ENCODE data around the gene WHRN. TPM values are rescaled to one million over a fixed set of nuclear protein-coding genes. Genes with fewer than 3 reads are reported as not detected.

WHRN gene
- total and polyA plus RNA-seq, 7 experiments from 2014 or later, result 0.12 to 24.0 (median 2.5) TPM; not detected in 1

DNA sequence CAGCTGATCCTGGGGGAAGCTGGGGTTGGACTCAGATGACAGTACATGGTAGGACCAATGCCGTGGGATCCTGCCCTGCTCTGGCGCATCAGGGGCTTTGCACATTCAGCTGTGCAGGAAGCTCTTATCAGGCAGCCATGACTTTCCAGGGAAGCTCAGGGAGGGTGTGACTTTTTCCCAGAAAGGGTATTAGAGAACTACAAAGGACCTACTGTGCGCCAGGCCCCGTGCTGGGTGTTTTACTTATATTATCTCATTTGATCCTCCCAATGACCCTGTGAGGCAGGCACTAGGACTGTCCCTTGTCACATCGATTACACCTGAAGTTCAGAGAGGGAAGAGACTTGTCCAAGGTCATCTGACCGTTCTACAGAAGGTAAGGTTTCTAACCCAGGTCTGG, 93.8 kb downstream of the WHRN start:
- Mint-ChIP-seq H3K4me3 (no peak overlapping the region), H3K4me1 (peaks cover 0 to 5% (median 0%) of the 10 kb centered on the region in 7 donors), H3K27ac (peak overlapping the region in 1 of 9 donors; percentile 41), H3K27me3 (no peaks in the 10 kb centered on the region), H3K9me3 (no peaks in the 10 kb centered on the region), H3K36me3 (no peaks in the 10 kb centered on the region)
- ChIA-PET POLR2A (no interaction called here), CTCF (interaction anchor here (7.2 kb wide), 1 partner anchor 242 kb away, joined by 141 read pairs; no protein-coding TSS in a partner anchor)
- Histone ChIP-seq H3K27me3 (ENCODE audit: control insufficient read depth in 2 of 2, insufficient read depth in 2 of 2, low read length in 2 of 2) (no peaks in the 10 kb centered on the region), H3K36me3 (ENCODE audit: control insufficient read depth in 2 of 3, insufficient read depth in 3 of 3, low read length in 3 of 3) (no peaks in the 10 kb centered on the region), H3K27ac (ENCODE audit: low read depth, low read length) (no peak overlapping the region), H3K4me1 (ENCODE audit: control insufficient read depth in 2 of 2, insufficient read depth in 2 of 2, low read length in 2 of 2) (no peaks in the 10 kb centered on the region), H3K4me3 (ENCODE audit: low read length) (no peak overlapping the region), H3K9me3 (ENCODE audit: control insufficient read depth in 2 of 3, low read length in 3 of 3) (no peaks in the 10 kb centered on the region)
- ATAC-seq, result no peak
- DNase-seq, result no peak
- intact Hi-C loops (cut with micrococcal nuclease), result no loop called here

DNA sequence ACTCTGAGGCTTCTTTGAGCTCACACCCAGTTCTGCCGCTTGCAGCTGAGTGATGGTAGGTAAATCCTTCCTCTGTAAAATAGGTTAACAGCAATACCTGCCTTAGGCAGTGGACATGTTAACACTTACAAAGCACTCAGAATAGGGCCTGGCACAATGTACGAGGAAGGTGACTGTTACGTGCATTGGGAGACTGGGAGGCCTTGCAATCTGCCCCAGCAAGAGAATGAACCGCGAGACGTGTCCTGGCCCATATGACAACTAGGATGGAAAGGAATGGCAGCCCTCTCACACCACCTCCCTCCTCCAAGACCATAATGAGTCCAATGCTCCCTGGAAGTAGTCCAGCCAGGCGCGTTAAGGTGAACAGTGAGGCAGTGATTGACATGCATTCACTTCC, 94.4 kb downstream of the WHRN start:
- Histone ChIP-seq H3K9me3 (ENCODE audit: control insufficient read depth in 2 of 3, low read length in 3 of 3) (no peaks in the 10 kb centered on the region), H3K27ac (ENCODE audit: low read depth, low read length) (no peak overlapping the region), H3K4me3 (ENCODE audit: low read length) (no peak overlapping the region), H3K4me1 (ENCODE audit: control insufficient read depth in 2 of 2, insufficient read depth in 2 of 2, low read length in 2 of 2) (peaks cover 0 to 2% of the 10 kb centered on the region in 2 donors), H3K27me3 (ENCODE audit: control insufficient read depth in 2 of 2, insufficient read depth in 2 of 2, low read length in 2 of 2) (no peaks in the 10 kb centered on the region), H3K36me3 (ENCODE audit: control insufficient read depth in 2 of 3, insufficient read depth in 3 of 3, low read length in 3 of 3) (no peaks in the 10 kb centered on the region)
- Mint-ChIP-seq H3K27me3 (no peaks in the 10 kb centered on the region), H3K27ac (peak overlapping the region in 1 of 9 donors; percentile 55), H3K4me1 (peaks cover 0 to 5% (median 0%) of the 10 kb centered on the region in 7 donors), H3K36me3 (no peaks in the 10 kb centered on the region), H3K4me3 (no peak overlapping the region), H3K9me3 (no peaks in the 10 kb centered on the region)
- CTCF ChIA-PET, result interaction anchor here (7.2 kb wide), 1 partner anchor 243 kb away, joined by 141 read pairs; no protein-coding TSS in a partner anchor
- intact Hi-C loops (cut with micrococcal nuclease), result no loop called here
- POLR2A ChIA-PET, result no interaction called here
- ATAC-seq (no peak), DNase-seq (no peak)

DNA sequence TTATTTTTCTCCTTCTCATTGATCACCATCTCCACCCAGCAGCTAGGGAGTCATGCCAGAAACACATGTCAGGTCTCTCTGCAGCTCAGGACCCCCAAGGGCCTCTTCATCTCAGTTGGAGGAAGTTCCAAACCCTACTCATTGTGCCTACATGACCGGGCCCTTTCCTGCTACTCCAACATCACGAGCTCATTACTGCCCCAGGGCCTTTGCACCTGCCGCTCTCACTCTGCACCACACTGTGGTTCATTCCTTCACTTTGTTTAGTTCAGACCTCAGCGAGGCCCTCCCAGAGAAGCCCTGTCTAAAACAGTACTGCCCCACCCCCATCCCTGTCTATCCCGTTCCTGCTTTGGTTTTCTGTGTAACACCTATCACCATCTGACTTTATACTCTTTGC, 95.4 kb downstream of the WHRN start:
- Mint-ChIP-seq H3K4me1 (peaks cover 6 to 10% (median 6%) of the 10 kb centered on the region in 7 donors), H3K27me3 (no peaks in the 10 kb centered on the region), H3K9me3 (no peaks in the 10 kb centered on the region), H3K27ac (peak overlapping the region in 2 of 9 donors; percentile 8 to 28), H3K36me3 (no peaks in the 10 kb centered on the region), H3K4me3 (no peak overlapping the region)
- DNase-seq, result no peak
- H3K36me3 ChIP-seq (ENCODE audit: control insufficient read depth in 2 of 3, insufficient read depth in 3 of 3, low read length in 3 of 3), result no peaks in the 10 kb centered on the region
- intact Hi-C loops (cut with micrococcal nuclease), result loop anchor here in 1 of 2 donors (5.0 kb wide), 4 partner anchors 77 to 1112 kb away; no protein-coding TSS in a partner anchor
- H3K27ac ChIP-seq (ENCODE audit: low read depth, low read length), result no peak overlapping the region
- H3K4me3 ChIP-seq (ENCODE audit: low read length), result no peak overlapping the region
- H3K4me1 ChIP-seq (ENCODE audit: control insufficient read depth in 2 of 2, insufficient read depth in 2 of 2, low read length in 2 of 2), result peaks cover 4 to 11% of the 10 kb centered on the region in 2 donors
- no peaks in the 10 kb centered on the region for H3K9me3 ChIP-seq (ENCODE audit: control insufficient read depth in 2 of 3, low read length in 3 of 3)
- CTCF ChIA-PET, result interaction anchor here (0.6 to 7.2 kb wide), 2 partner anchors 41 to 244 kb away, joined by 3 to 141 read pairs; no protein-coding TSS in a partner anchor
- POLR2A ChIA-PET, result no interaction called here
- no peaks in the 10 kb centered on the region for H3K27me3 ChIP-seq (ENCODE audit: control insufficient read depth in 2 of 2, insufficient read depth in 2 of 2, low read length in 2 of 2)
- no peak for ATAC-seq

DNA sequence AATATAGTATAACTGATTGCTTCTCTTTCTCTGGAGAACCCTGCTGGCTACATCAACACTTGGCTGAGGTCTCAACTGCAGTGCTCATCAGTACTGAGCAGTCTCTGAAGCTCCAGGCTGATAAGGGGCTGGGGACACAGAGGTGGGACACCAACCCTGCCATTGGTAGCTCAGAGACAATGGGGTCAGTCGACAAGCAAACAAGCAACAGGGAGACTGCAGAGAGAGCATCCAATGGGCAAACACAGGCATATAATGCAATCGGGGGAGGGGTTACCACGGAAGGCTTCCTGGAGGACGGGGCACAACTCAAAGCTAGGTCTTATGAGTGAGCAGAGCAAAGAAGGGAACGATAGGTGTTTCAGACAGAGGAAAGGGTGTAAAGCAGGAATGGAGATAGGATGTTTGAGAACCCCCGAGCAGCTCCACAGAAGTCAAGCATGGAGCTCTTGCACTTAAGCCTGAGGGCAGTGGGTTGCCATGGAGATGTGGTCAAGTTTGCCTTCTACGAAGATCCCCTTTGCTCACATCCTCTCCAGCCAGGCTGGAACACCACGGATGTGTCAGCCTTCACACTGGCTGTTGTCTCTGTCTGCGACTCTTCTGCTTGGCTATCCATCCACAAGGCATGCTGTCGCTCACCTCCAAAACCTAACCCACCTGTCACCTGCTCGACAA, 96.0 kb downstream of the WHRN start:
- Mint-ChIP-seq H3K27me3 (no peaks in the 10 kb centered on the region), H3K9me3 (no peaks in the 10 kb centered on the region), H3K36me3 (no peaks in the 10 kb centered on the region), H3K4me3 (no peak overlapping the region), H3K4me1 (peaks cover 6 to 10% (median 6%) of the 10 kb centered on the region in 7 donors), H3K27ac (peak overlapping the region in 1 of 9 donors; percentile 28)
- Histone ChIP-seq H3K4me3 (ENCODE audit: low read length) (no peak overlapping the region), H3K36me3 (ENCODE audit: control insufficient read depth in 2 of 3, insufficient read depth in 3 of 3, low read length in 3 of 3) (no peaks in the 10 kb centered on the region), H3K4me1 (ENCODE audit: control insufficient read depth in 2 of 2, insufficient read depth in 2 of 2, low read length in 2 of 2) (peaks cover 4 to 11% of the 10 kb centered on the region in 2 donors), H3K27ac (ENCODE audit: low read depth, low read length) (no peak overlapping the region), H3K9me3 (ENCODE audit: control insufficient read depth in 2 of 3, low read length in 3 of 3) (no peaks in the 10 kb centered on the region), H3K27me3 (ENCODE audit: control insufficient read depth in 2 of 2, insufficient read depth in 2 of 2, low read length in 2 of 2) (no peaks in the 10 kb centered on the region)
- ChIA-PET CTCF (interaction anchor here (0.6 to 7.2 kb wide), 4 partner anchors 42 to 244 kb away, joined by 3 to 141 read pairs (median 6); no protein-coding TSS in a partner anchor), POLR2A (interaction anchor here (0.9 kb wide), 1 partner anchor 24 kb away, joined by 3 read pairs; no protein-coding TSS in a partner anchor)
- intact Hi-C loops (cut with micrococcal nuclease), result loop anchor here in 1 of 2 donors (5.0 kb wide), 4 partner anchors 78 to 1113 kb away; no protein-coding TSS in a partner anchor
- ATAC-seq, result no peak
- no peak for DNase-seq

DNA sequence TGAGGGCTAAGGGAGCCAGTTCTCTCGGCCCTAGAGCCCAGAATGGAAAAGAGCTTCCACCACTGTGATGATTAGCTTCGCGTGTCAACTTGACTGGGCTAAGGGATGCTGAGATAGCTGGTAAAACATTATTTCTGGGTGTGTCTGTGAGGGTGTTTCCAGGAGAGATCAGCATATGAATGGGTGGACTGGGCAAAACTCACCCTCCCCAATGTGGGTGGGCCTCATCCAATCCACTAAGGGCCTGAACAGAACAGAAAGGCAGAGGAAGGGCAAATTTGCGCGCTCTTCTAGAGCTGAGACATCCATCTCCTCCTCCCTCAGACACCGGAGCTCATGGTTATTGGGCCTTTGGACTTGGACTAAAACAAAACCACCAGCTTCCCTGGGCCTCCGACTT, 96.6 kb downstream of the WHRN start:
- Mint-ChIP-seq H3K36me3 (no peaks in the 10 kb centered on the region), H3K27me3 (no peaks in the 10 kb centered on the region), H3K27ac (peak overlapping the region in 1 of 9 donors; percentile 76), H3K9me3 (no peaks in the 10 kb centered on the region), H3K4me3 (no peak overlapping the region), H3K4me1 (peaks cover 6 to 10% (median 6%) of the 10 kb centered on the region in 7 donors)
- H3K27me3 ChIP-seq (ENCODE audit: control insufficient read depth in 2 of 2, insufficient read depth in 2 of 2, low read length in 2 of 2), result no peaks in the 10 kb centered on the region
- CTCF ChIA-PET, result interaction anchor here (0.6 to 7.2 kb wide), 4 partner anchors 83 to 277 kb away, joined by 3 to 141 read pairs (median 6); no protein-coding TSS in a partner anchor
- no peaks in the 10 kb centered on the region for H3K36me3 ChIP-seq (ENCODE audit: control insufficient read depth in 2 of 3, insufficient read depth in 3 of 3, low read length in 3 of 3)
- no peak for ATAC-seq
- no peak overlapping the region for H3K4me3 ChIP-seq (ENCODE audit: low read length)
- DNase-seq, result no peak
- H3K27ac ChIP-seq (ENCODE audit: low read depth, low read length), result no peak overlapping the region
- H3K4me1 ChIP-seq (ENCODE audit: control insufficient read depth in 2 of 2, insufficient read depth in 2 of 2, low read length in 2 of 2), result peaks cover 4 to 11% of the 10 kb centered on the region in 2 donors
- POLR2A ChIA-PET, result interaction anchor here (0.6 to 3.9 kb wide), 3 partner anchors 24 to 244 kb away, joined by 3 to 22 read pairs (median 3); partner anchors contain the start of gene TMEM268
- intact Hi-C loops (cut with micrococcal nuclease), result loop anchor here in 1 of 2 donors (5.0 kb wide), 4 partner anchors 79 to 1114 kb away; no protein-coding TSS in a partner anchor
- H3K9me3 ChIP-seq (ENCODE audit: control insufficient read depth in 2 of 3, low read length in 3 of 3), result no peaks in the 10 kb centered on the region

DNA sequence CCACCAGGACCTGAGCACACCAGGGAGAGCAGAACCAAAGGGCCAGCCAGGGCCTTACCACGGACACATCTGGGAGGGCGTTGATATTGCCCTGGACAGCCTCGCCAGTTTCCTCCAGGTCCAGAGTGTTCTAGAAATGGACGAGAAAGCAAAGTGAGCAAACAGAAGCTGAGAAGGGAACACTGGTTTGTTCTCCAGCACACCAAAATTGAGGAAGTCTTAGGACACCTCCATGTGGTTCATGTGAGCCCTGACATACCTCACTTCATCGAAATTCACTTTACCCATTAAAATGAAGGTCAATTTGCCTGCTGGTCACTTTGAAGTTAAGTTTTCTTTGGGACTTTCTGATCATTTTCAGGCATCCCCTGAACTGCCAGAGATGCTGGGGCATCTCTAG, 97.4 kb downstream of the WHRN start:
- intact Hi-C loops (cut with micrococcal nuclease), result loop anchor here in 1 of 2 donors (5.0 kb wide), 4 partner anchors 79 to 1114 kb away; no protein-coding TSS in a partner anchor
- no peaks in the 10 kb centered on the region for H3K36me3 Mint-ChIP-seq
- no peaks in the 10 kb centered on the region for H3K9me3 Mint-ChIP-seq
- POLR2A ChIA-PET, result interaction anchor here (0.6 to 33.2 kb wide), 3 partner anchors 49 to 245 kb away, joined by 3 to 978 read pairs (median 22); partner anchors contain the start of gene TMEM268
- no peak for DNase-seq
- H3K27ac ChIP-seq (ENCODE audit: low read depth, low read length), result no peak overlapping the region
- H3K9me3 ChIP-seq (ENCODE audit: control insufficient read depth in 2 of 3, low read length in 3 of 3), result no peaks in the 10 kb centered on the region
- H3K4me3 ChIP-seq (ENCODE audit: low read length), result no peak overlapping the region
- no peak overlapping the region for H3K27ac Mint-ChIP-seq
- CTCF ChIA-PET, result interaction anchor here (1.0 to 7.2 kb wide), 3 partner anchors 99 to 258 kb away, joined by 3 to 141 read pairs (median 9); no protein-coding TSS in a partner anchor
- ATAC-seq, result no peak
- H3K4me1 ChIP-seq (ENCODE audit: control insufficient read depth in 2 of 2, insufficient read depth in 2 of 2, low read length in 2 of 2), result peaks cover 4 to 11% of the 10 kb centered on the region in 2 donors
- H3K4me1 Mint-ChIP-seq, result peaks cover 4 to 10% (median 6%) of the 10 kb centered on the region in 7 donors
- H3K27me3 Mint-ChIP-seq, result no peaks in the 10 kb centered on the region
- no peaks in the 10 kb centered on the region for H3K27me3 ChIP-seq (ENCODE audit: control insufficient read depth in 2 of 2, insufficient read depth in 2 of 2, low read length in 2 of 2)
- H3K36me3 ChIP-seq (ENCODE audit: control insufficient read depth in 2 of 3, insufficient read depth in 3 of 3, low read length in 3 of 3), result no peaks in the 10 kb centered on the region
- H3K4me3 Mint-ChIP-seq, result no peak overlapping the region

Measured in naive thymus-derived CD4-positive, alpha-beta T cell (primary cell).